GM08714 (cell line): ENCODE data around the gene GNMT.

Source experiments
- H3K4me3 ChIP-seq: fragments of 200-500 bp; sonication (Bioruptor generic); 2 replicates; pipeline ENCODE4 v1.5.1; 2014; ENCODE audit warnings: mild to moderate bottlenecking, low read length, inconsistent platforms
- ZNF274 ChIP-seq: IDR thresholded peaks from 2 replicates; pipeline ENCODE4 v1.6.1; 2012; ENCODE audit warnings: mild to moderate bottlenecking, low read depth, low read length

Gene GNMT

GRCh38 chr6:43005844-43006243 is 45.3 kb downstream of the GNMT start:
- H3K4me3 ChIP-seq: no peak overlapping the region
- TF ChIP-seq ZNF274: no peak

- no peak overlapping the region for H3K4me3 ChIP-seq
- no peak for TF ChIP-seq ZNF274
These were observed 45.7 kb downstream of the GNMT start for GRCh38 chr6:43006251-43006650.

- TF ChIP-seq ZNF274: no peak
These were observed 46.6 kb downstream of the GNMT start for GRCh38 chr6:43007126-43007525.

GRCh38 chr6:43009124-43009523 is 48.6 kb downstream of the GNMT start:
- TF ChIP-seq ZNF274: no peak
- H3K4me3 ChIP-seq: no peak overlapping the region

More at GRCh38 chr6:43007126-43007525, 46.6 kb downstream of the GNMT start:
- H3K4me3 ChIP-seq: no peak overlapping the region

- no peak overlapping the region for H3K4me3 ChIP-seq
- TF ChIP-seq ZNF274: no peak
These were observed 50.7 kb downstream of the GNMT start for GRCh38 chr6:43011207-43011606.

- no peak for TF ChIP-seq ZNF274
- H3K4me3 ChIP-seq: peak overlapping the region; percentile 79; the same call in 1 of the 2 replicates
These were observed 51.8 kb downstream of the GNMT start for GRCh38 chr6:43012364-43012763.

- TF ChIP-seq ZNF274: no peak
- H3K4me3 ChIP-seq: peak overlapping the region; percentile 79
These were observed 52.7 kb downstream of the GNMT start for GRCh38 chr6:43013097-43013842.
